Breast epithelium (tissue), 4 donors: Measurements from ENCODE around the gene PRKACA. TPM values are rescaled to one million over a fixed set of nuclear protein-coding genes. Genes with fewer than 3 reads are reported as not detected.

ENCODE experiments used
- DNase-seq, 2 donors: peaks; one replicate each; pipeline ENCODE4 v3.0.0-alpha.2; 2019; ENCODE audit warnings: low spot score in 2 of 2
- H3K27ac ChIP-seq, 2 donors: fragments of 200-600 bp; sonication (generic) in 1 of 2; one replicate each; pipeline ENCODE4 v1.5.1; 2016 to 2019; ENCODE audit warnings: mild to moderate bottlenecking in 1 of 2
- H3K27me3 ChIP-seq, 2 donors: fragments of 200-600 bp; sonication (generic) in 1 of 2; one replicate each; pipeline versions ENCODE4 v1.5.1 to v1.6.0; 2017 to 2019; ENCODE audit warnings: control low read depth in 1 of 2, mild to moderate bottlenecking in 1 of 2
- H3K36me3 ChIP-seq: fragments of 200-600 bp; one replicate; pipeline ENCODE4 v1.5.1; 2019
- H3K4me1 ChIP-seq, 2 donors: fragments of 200-600 bp; sonication (generic); one replicate each; pipeline ENCODE4 v1.5.1; 2016 to 2019; ENCODE audit warnings: control low read depth in 1 of 2
- H3K4me3 ChIP-seq, 3 donors: fragments of 200-600 bp; sonication (generic); 1 replicate in 2 of 3; 2 replicates in 1 of 3; pipeline ENCODE4 v1.5.1; 2016 to 2019; ENCODE audit warnings: mild to moderate bottlenecking in 3 of 3, moderate library complexity in 2 of 3
- H3K9me3 ChIP-seq, 2 donors: fragments of 200-600 bp; sonication (generic) in 1 of 2; one replicate each; pipeline ENCODE4 v1.5.1; 2016 to 2019; ENCODE audit warnings: control low read depth in 1 of 2
- CTCF ChIP-seq, 3 donors: fragments of 450-650 bp; IDR thresholded peaks; one replicate each; pipeline ENCODE4 v1.5.1; 2016 to 2017; ENCODE audit warnings: antibody characterized with exemption in 3 of 3, mild to moderate bottlenecking in 3 of 3, moderate library complexity in 3 of 3
- POLR2A ChIP-seq: fragments of 450-650 bp; IDR thresholded peaks from one replicate; pipeline ENCODE4 v1.6.1; 2016; ENCODE audit warnings: antibody characterized with exemption, mild to moderate bottlenecking, moderate library complexity
- POLR2AphosphoS5 ChIP-seq, 3 donors: sonication (generic); formaldehyde crosslinking; IDR thresholded peaks; one replicate each; pipeline ENCODE4 v1.6.1; 2017; ENCODE audit warnings: antibody characterized with exemption in 3 of 3
- intact Hi-C: fragments of 100-400 bp; cut with DNase I; formaldehyde crosslinking; loops from one replicate; pipeline ENCODE4 v1.15.1; 2023; ENCODE audit warnings: low total_unique reads
- total RNA-seq, 3 donors: library from RNA; depleted of rRNA; stranded (reverse); fragments of >200 nt; gene quantifications; one replicate each; pipeline ENCODE4 v1.1.0, GENCODE V29; 2016

Gene PRKACA
- total RNA-seq, 3 donors from 2014 or later, result 27.2 to 44.8 (median 35.4) TPM

DNA sequence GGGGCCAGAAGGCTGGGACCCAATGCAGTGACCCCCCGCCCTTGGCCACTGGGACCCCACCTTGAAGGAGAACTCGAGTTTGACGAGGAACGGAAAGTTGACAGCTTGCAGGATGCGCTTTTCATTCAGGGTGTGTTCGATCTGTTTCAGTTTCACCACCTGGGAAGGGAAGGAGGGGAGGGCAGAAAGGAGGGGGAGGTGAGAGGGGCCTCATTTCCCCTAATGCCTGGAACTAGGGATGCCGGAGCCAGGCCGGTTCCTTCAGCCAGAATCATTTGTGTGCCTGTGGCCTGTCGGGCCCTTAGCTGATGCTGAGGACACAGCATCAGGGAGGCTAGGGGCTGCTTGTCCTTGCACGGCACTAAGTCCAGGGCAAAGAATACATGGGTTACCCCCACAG is 14.8 kb downstream of the PRKACA start:
- no peaks in the 10 kb centered on the region for H3K4me1 ChIP-seq
- TF ChIP-seq POLR2A, result no peak
- TF ChIP-seq CTCF (IDR thresholded peaks at IDR 0.05), result no peak
- TF ChIP-seq POLR2AphosphoS5 (IDR thresholded peaks at IDR 0.05), result no peak
- intact Hi-C loops, result no loop called here
- H3K27me3 ChIP-seq, result no peaks in the 10 kb centered on the region
- DNase-seq, result no peak
- no peaks in the 10 kb centered on the region for H3K9me3 ChIP-seq
- peak overlapping the region; percentile 45 to 68 for H3K27ac ChIP-seq
- no peak overlapping the region for H3K4me3 ChIP-seq
- H3K36me3 ChIP-seq, result no peaks in the 10 kb centered on the region

- DNase-seq, result no peak
- Histone ChIP-seq H3K9me3 (no peaks in the 10 kb centered on the region), H3K4me3 (no peak overlapping the region), H3K27me3 (no peaks in the 10 kb centered on the region), H3K27ac (peak overlapping the region; percentile 45 to 68), H3K36me3 (no peaks in the 10 kb centered on the region), H3K4me1 (no peaks in the 10 kb centered on the region)
- intact Hi-C loops, result no loop called here
- TF ChIP-seq POLR2A (no peak), CTCF (IDR thresholded peaks at IDR 0.05) (no peak), POLR2AphosphoS5 (IDR thresholded peaks at IDR 0.05) (no peak)
Observed at GRCh38 chr19:14102102-14102696, 15.4 kb downstream of the PRKACA start.

GRCh38 chr19:14101003-14101545 is 16.5 kb downstream of the PRKACA start:
- intact Hi-C loops, result no loop called here
- no peak for DNase-seq
- no peaks in the 10 kb centered on the region for H3K4me1 ChIP-seq
- H3K27me3 ChIP-seq, result no peaks in the 10 kb centered on the region
- no peak overlapping the region for H3K27ac ChIP-seq
- H3K9me3 ChIP-seq, result no peaks in the 10 kb centered on the region
- TF ChIP-seq CTCF (IDR thresholded peaks at IDR 0.05) (no peak), POLR2AphosphoS5 (IDR thresholded peaks at IDR 0.05) (no peak), POLR2A (no peak)
- H3K4me3 ChIP-seq, result no peak overlapping the region
- H3K36me3 ChIP-seq, result no peaks in the 10 kb centered on the region

DNA sequence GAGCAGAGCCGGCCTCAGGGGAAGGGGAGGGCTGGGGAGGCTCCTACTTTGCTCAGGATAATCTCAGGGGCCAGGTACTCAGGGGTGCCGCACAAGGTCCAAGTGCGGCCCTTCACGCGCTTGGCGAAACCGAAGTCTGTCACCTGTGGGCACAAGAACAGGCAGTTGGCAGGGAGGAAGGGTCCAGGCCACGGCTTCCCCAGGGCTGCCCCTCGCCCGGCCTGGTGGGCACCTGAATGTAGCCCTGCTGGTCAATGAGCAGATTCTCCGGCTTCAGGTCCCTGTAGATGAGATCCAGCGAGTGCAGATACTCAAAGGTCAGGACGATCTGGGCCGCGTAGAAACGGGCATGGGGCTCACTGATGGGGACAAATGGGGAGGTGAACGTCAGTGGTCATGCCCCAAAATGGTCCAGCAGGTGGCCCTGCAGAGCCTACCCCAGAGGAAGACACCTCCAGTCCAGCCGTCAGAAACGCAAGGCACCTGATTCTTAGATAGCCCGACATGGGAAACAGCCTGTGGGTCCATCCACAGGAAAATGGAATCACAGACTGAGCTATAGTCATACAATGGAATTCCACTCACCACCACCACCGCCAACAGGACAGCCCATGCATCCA is 19.9 kb downstream of the PRKACA start:
- Histone ChIP-seq H3K9me3 (peaks cover 8 to 11% of the 10 kb centered on the region in 2 donors), H3K27me3 (no peaks in the 10 kb centered on the region), H3K27ac (no peak overlapping the region), H3K4me1 (no peaks in the 10 kb centered on the region), H3K4me3 (no peak overlapping the region), H3K36me3 (no peaks in the 10 kb centered on the region)
- intact Hi-C loops, result no loop called here
- DNase-seq, result no peak
- TF ChIP-seq POLR2AphosphoS5 (IDR thresholded peaks at IDR 0.05) (no peak), POLR2A (no peak), CTCF (IDR thresholded peaks at IDR 0.05) (no peak)

GRCh38 chr19:14096272-14096992 is 21.1 kb downstream of the PRKACA start:
- TF ChIP-seq POLR2A, result no peak
- TF ChIP-seq CTCF (IDR thresholded peaks at IDR 0.05), result no peak
- no peak for TF ChIP-seq POLR2AphosphoS5 (IDR thresholded peaks at IDR 0.05)
- intact Hi-C loops, result no loop called here
- Histone ChIP-seq H3K9me3 (peaks cover 8 to 11% of the 10 kb centered on the region in 2 donors), H3K4me3 (no peak overlapping the region), H3K27me3 (no peaks in the 10 kb centered on the region), H3K36me3 (no peaks in the 10 kb centered on the region), H3K4me1 (no peaks in the 10 kb centered on the region), H3K27ac (no peak overlapping the region)
- no peak for DNase-seq
